GM19438 (cell line): Measurements from ENCODE around the gene MRPL51.
"Not testable (repeated sequence)": the region's sequence is repeated elsewhere in the genome, so short reads cannot be mapped to it uniquely, and the experiment has no call there.

Source experiments
- ATAC-seq: cut with Tn5 transposase; IDR thresholded peaks from one replicate; pipeline ENCODE4 v1.9.1; 2021; ENCODE audit warnings: low read depth; ENCODE audit not compliant: unreplicated experiment

Gene MRPL51

DNA sequence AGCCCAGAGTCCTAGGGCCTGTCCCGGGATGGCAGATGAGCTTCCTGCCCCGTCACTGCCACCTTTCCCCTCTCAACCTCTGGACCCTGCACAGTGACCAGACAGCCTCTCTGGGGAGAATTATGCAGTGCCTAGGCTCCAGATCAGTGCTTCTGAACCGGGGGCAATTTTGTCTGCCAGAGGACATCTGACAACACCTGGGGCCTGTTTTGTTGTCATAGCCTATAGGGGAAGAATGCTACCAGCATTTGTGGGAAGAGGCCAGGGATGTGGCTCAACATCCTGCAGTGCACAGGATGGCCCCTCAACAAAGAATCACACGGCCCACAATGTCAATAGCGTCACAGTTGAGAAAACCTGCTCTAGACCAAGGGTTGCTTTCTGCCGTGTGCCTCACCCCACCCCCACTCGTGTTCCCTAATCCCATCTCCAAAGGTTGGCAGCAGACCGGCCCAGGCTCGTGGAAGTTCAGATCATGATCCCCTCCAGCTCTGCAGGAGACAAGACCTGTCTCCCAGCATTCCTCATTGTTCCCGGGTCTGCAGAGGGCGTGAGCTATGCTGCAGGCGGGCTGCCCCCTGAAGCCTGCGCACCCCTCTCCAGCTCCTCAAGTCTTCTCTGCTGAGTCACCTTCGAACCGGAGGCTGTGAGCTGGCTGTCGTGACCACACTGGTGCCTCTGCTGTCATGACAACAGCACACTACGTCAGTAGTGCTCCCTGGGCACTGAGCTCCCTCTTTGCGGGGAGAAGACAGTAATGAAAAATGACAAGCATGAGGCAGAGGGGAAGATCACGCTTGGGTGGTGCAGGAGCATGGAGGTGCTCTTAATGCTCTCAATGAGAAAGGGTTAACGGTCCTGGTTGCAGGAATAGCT, 39.2 kb upstream of the MRPL51 start:
- no peak for ATAC-seq

- ATAC-seq: no peak
Measured at GRCh38 chr12:6530576-6531260, 37.7 kb upstream of the MRPL51 start.

- no peak for ATAC-seq
Measured at GRCh38 chr12:6529291-6529737, 36.3 kb upstream of the MRPL51 start.

DNA sequence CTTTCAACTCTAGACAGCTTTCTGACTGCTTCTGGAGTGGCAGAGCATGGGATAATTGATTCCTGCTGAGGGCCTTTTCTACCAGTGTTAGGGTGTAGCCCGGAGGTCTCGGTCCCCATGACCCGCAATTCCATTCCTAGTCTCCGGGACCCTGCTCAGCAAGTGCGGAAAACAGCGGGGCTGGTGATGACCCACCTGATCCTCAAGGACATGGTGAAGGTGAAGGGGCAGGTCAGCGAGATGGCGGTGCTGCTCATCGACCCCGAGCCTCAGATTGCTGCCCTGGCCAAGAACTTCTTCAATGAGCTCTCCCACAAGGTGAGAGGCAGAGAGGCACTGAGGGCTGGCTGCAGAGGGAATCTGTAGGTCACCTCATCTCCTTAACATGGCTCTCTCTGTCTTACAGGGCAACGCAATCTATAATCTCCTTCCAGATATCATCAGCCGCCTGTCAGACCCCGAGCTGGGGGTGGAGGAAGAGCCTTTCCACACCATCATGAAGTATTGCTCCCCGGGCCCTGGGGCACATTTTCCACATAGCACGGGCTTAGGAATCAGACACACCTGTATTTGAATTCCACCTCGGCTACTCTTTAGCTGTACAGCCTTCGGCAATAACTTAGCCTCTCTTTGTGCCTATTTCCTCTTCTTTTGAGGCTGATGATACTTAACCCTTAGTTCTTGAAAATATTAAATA, 35.6 kb upstream of the MRPL51 start:
- ATAC-seq: no peak

- ATAC-seq: no peak
Measured at GRCh38 chr12:6527711-6528110, 34.6 kb upstream of the MRPL51 start.

DNA sequence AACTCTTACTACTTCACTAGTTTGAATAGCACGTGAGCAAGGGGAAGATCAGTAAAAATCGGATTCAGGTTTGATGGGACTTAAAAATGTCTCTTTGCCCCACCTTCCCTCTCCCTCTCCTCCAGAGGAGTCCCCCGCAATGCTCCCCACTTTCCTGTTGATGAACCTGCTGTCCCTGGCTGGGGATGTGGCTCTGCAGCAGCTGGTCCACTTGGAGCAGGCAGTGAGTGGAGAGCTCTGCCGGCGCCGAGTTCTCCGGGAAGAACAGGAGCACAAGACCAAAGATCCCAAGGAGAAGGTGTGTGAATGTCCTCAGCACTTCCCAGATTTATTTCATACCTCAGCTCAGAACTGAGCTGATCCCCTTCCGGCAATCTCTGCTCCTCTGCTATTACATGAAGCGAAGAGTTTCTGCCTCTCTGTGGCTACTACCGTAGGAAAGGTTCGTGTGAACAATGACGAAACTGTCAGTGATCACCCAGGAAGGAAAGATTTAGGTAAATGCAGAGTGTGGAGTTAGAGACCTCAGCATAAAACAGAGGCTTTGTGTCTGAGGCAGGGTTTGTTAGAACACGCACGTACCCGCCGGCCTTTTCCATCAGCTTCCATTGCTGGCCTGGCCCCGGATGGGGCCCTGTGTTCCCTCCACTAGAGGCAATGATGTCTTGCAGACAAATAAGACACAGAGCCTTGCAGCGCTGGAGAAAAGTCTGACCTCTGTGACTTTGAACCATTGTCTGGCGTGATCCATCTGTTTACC, 33.9 kb upstream of the MRPL51 start:
- no peak for ATAC-seq

- ATAC-seq: no peak
Measured at GRCh38 chr12:6526201-6526600, 33.1 kb upstream of the MRPL51 start.

- no peak for ATAC-seq
Measured at GRCh38 chr12:6524648-6525047, 31.6 kb upstream of the MRPL51 start.

GRCh38 chr12:6523708-6524107, 30.6 kb upstream of the MRPL51 start:
- no peak for ATAC-seq

GRCh38 chr12:6522193-6522592, 29.1 kb upstream of the MRPL51 start:
- no peak for ATAC-seq

GRCh38 chr12:6520186-6520585, 27.1 kb upstream of the MRPL51 start:
- no peak for ATAC-seq

DNA sequence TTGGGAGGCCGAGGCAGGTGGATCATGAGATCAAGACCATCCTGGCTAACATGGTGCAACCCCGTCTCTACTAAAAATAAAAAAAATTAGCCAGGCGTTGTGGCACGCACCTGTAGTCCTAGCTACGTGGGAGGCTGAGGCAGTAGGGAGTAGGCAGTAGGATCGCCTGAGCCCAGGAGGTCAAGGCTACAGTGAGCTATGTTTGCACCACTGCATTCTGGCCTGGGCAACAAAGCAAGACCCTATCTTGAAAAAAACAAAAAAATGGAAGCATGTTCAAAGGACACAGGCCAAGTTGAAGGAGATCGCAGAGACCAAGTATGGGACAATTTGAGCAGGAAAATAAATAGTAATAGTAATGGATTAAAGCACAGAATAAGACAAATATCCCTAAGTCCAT, 15.0 kb upstream of the MRPL51 start:
- ATAC-seq: no peak

DNA sequence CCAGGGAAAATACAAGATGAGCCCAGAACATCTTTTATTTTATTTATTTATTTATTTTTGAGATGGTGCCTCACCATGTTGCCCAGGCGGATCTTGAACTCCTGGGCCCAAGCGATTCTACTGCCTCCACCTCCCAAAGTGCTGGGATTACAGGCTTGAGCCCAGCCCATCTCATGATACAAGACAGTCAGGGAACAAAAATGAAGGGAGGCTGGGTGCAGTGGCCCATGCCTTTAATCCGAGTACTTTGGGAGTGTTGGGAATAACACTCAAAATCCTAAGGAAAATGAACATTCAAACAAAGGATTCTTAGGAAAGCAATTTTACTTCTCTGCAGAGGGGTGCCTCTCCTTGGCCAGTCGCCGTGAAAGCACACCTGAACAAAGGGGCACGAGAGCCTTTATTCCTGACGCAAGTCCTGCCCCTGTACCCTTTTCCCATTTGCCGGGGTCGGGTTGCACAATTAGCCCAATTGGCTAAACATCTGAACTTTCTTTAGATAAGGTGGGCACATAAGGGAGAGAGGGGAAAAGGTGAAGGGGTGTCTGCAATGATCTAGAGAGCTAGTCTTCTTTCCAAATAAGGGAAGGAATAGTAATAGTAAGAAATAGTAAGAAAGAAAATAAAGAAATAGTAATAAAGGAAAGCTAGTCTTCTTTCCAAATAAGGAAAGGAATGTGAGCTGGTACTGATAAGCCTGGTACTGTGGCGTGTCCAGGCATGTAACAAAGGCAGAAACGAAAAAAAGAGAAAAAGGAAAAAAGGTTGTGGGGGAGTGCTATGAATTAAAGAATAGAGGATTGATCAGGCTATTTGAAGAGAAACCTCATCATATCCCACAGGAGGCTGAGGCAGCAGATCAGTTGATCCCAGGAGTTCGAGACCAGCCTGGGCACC, 14.3 kb upstream of the MRPL51 start:
- ATAC-seq: no peak

DNA sequence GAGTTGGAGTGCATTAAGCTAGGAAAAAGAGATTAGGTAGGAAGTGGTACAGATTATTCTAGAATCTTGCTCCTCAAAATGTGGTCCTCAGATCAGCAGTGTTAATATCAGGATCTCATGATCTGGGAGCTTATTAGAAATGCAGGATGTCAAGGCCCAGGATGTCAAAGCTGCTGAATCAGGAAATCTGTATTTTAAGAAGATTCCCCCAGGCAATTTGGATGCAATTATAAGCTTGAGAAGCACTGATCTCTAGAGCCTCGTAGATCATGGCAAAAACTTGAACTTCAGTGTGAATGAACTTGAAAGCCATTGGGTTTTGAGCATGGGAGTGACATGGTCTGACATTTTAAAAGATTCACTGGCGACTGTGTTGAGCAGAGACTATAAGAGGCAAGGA, 7.4 kb upstream of the MRPL51 start:
- no peak for ATAC-seq

GRCh38 chr12:6497291-6497690, 4.2 kb upstream of the MRPL51 start:
- not testable (repeated sequence) for ATAC-seq

- no peak for ATAC-seq
Measured at GRCh38 chr12:6494968-6495367, 1.9 kb upstream of the MRPL51 start.

DNA sequence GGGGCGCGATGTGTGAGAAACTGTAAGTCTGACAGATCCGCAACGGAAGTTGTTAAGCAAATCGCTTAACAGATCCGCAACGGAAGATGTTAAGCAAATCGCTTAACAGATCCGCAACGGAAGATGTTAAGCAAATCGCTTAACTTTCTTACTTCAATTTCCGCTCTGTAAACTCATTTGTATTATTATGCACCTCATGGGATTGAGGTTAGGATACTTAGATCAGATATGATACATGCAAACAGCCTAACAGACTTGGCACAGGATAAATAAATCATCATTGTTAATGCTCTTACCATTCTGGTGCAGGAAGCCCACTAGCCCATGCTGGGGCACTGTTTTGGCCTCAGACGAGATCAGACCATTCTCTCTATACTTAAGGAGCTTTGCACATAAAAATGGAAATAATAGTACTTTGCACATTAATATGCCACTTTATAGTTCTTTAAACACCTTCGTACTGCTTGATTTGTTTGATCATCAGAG, 1.2 kb upstream of the MRPL51 start:
- no peak for ATAC-seq

GRCh38 chr12:6493497-6494257, 615 bp upstream of the MRPL51 start, which contains the start of gene NCAPD2:
NCAPD2 (plus strand) TSS chr12:6494102; CDS start chr12:6495099, 997 bp downstream.
- peak; percentile 91 for ATAC-seq

GRCh38 chr12:6490673-6491072, 2.4 kb downstream of the MRPL51 start:
- not testable (repeated sequence) for ATAC-seq
